ENCODE measurements around the gene HACE1. TPM values are rescaled to one million over a fixed set of nuclear protein-coding genes. Genes with fewer than 3 reads are reported as not detected.
"Not testable (repeated sequence)": the region's sequence is repeated elsewhere in the genome, so short reads cannot be mapped to it uniquely, and the experiment has no call there.

The HACE1 gene
- total RNA-seq, 6 donors from 2014 or later = 6.3 to 25.3 (median 14.7) TPM

DNA sequence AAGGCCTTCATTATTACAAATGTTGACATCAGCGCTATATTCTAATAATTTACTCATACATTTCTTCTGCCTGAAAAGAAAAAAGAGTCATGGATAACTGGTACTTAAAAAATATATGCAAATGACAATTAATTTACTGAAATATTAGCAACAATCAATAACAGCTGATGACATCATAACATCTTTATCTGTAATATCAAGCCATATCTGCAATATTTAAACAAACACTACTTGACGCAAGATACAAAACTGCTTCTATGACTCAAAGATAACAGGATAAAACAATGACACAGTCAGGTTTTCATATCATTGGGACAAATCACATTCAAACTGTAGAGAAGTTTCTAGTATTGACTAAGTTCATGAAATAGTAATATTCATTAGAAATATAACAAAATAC lies 16.5 kb downstream of the HACE1 start:
- H3K27ac ChIP-seq = no peak overlapping the region

DNA sequence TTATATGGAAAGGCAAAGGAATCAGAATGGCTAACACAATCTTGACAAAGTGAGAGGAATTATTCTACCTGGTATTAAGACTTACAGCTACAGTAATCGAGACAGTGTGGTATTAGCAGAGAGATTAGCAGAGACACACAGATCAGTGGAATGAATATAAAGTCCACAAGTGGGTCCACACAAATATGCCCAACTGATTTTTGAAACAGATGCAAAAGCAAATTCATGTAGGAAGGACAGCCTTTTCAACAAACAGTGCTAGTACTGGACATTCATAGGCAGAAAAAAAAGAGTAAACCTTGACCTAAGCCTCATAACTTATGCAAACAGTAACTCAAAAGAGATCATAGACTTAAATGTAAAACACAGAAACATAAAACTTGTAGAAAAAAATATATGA lies 22.6 kb downstream of the HACE1 start:
- Histone ChIP-seq H3K27ac (no peak overlapping the region), H3K4me1 (no peaks in the 10 kb centered on the region), H3K27me3 (no peaks in the 10 kb centered on the region), H3K9me3 (no peaks in the 10 kb centered on the region), H3K4me3 (no peak overlapping the region), H3K36me3 (peaks cover 0 to 23% (median 3%) of the 10 kb centered on the region in 4 donors)
- TF ChIP-seq POLR2AphosphoS5 (IDR thresholded peaks at IDR 0.05) (no peak), EP300 (IDR thresholded peaks at IDR 0.05) (no peak), POLR2A (IDR thresholded peaks at IDR 0.05) (no peak)
- TF ChIP-seq, protein P1, sequence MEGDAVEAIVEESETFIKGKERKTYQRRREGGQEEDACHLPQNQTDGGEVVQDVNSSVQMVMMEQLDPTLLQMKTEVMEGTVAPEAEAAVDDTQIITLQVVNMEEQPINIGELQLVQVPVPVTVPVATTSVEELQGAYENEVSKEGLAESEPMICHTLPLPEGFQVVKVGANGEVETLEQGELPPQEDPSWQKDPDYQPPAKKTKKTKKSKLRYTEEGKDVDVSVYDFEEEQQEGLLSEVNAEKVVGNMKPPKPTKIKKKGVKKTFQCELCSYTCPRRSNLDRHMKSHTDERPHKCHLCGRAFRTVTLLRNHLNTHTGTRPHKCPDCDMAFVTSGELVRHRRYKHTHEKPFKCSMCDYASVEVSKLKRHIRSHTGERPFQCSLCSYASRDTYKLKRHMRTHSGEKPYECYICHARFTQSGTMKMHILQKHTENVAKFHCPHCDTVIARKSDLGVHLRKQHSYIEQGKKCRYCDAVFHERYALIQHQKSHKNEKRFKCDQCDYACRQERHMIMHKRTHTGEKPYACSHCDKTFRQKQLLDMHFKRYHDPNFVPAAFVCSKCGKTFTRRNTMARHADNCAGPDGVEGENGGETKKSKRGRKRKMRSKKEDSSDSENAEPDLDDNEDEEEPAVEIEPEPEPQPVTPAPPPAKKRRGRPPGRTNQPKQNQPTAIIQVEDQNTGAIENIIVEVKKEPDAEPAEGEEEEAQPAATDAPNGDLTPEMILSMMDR (IDR thresholded peaks at IDR 0.05) = no peak
- 93 to 97% methylated on average over 1 of the region's 1 CpG for whole genome bisulfite sequencing, 2 donors
- ATAC-seq (ENCODE audit: low FRiP score in 2 of 2) = no peak
- no peak for DNase-seq

More for the DNA sequence above, 16.5 kb downstream of the HACE1 start:
- Histone ChIP-seq H3K27me3 (no peaks in the 10 kb centered on the region), H3K4me1 (peaks cover 0 to 7% (median 0%) of the 10 kb centered on the region in 4 donors), H3K36me3 (peaks cover 0 to 26% (median 0%) of the 10 kb centered on the region in 4 donors), H3K4me3 (no peak overlapping the region), H3K9me3 (no peaks in the 10 kb centered on the region)
- TF ChIP-seq POLR2A (IDR thresholded peaks at IDR 0.05) = no peak
- no peak for TF ChIP-seq EP300 (IDR thresholded peaks at IDR 0.05)
- TF ChIP-seq, protein P1 (IDR thresholded peaks at IDR 0.05) = no peak
- no peak for TF ChIP-seq POLR2AphosphoS5 (IDR thresholded peaks at IDR 0.05)
- ATAC-seq (ENCODE audit: low FRiP score in 2 of 2) (no peak), DNase-seq (no peak)
- 90 to 91% methylated on average over 2 of the region's 2 CpGs for whole genome bisulfite sequencing, 2 donors

- not testable (repeated sequence) for H3K4me3 ChIP-seq; H3K27me3 ChIP-seq; H3K4me1 ChIP-seq; H3K27ac ChIP-seq; DNase-seq; H3K9me3 ChIP-seq; ATAC-seq (ENCODE audit: low FRiP score in 2 of 2)
- H3K36me3 ChIP-seq = peaks cover 0 to 22% (median 3%) of the 10 kb centered on the region in 4 donors
- WGBS, 2 donors = 90 to 96% methylated on average over 5 of the region's 5 CpGs
Observed at GRCh38 chr6:104836479-104837020, 23.2 kb downstream of the HACE1 start.

- ATAC-seq (ENCODE audit: low FRiP score in 2 of 2) (no peak), DNase-seq (no peak)
- H3K4me1 ChIP-seq = no peaks in the 10 kb centered on the region
- no peak for TF ChIP-seq POLR2A (IDR thresholded peaks at IDR 0.05)
- no peak for TF ChIP-seq EP300 (IDR thresholded peaks at IDR 0.05)
- no peak for TF ChIP-seq POLR2AphosphoS5 (IDR thresholded peaks at IDR 0.05)
- TF ChIP-seq, protein P1 (IDR thresholded peaks at IDR 0.05) = no peak
- H3K27me3 ChIP-seq = no peaks in the 10 kb centered on the region
- H3K36me3 ChIP-seq = peaks cover 0 to 22% (median 3%) of the 10 kb centered on the region in 4 donors
- H3K27ac ChIP-seq = no peak overlapping the region
- no peaks in the 10 kb centered on the region for H3K9me3 ChIP-seq
- H3K4me3 ChIP-seq = no peak overlapping the region
Observed at GRCh38 chr6:104835782-104836181, 23.9 kb downstream of the HACE1 start.

DNA sequence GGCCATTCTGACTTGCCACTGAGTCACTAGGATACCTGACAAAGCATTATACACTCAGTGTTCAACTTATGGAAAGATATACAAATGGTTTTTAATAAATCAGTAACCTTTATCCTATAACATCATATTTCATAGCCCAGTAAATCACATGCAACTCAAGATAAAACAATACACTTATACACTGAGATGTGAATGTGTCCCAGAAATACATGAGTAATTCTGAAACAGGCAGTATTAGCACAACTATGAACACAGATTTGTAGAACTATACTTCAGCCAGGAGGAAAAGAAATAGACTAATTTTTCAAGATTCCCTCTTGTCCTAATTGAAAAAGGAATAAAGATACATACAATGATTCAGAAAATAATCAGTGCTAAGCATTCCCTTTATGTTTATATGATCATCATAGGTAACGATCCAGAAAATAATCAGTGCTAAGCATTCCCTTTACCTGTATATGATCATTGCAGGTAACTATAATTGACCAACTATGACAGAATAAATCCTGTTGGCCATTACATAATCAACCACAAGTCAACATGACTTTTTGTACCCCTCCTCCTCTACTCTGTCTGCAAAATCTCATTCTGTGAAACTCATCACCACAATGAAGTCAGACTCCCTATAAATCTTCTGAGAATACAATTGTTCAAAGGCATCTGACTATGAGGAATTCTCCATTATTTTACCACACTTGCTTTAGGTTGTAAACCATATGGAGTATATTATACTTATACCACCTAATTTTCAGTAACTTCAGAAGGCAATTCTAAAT lies 30.3 kb downstream of the HACE1 start:
- Histone ChIP-seq H3K27me3 (no peaks in the 10 kb centered on the region), H3K9me3 (no peaks in the 10 kb centered on the region), H3K36me3 (peaks cover 0 to 18% (median 3%) of the 10 kb centered on the region in 4 donors), H3K4me1 (no peaks in the 10 kb centered on the region), H3K27ac (no peak overlapping the region), H3K4me3 (no peak overlapping the region)
- TF ChIP-seq, protein P1 (IDR thresholded peaks at IDR 0.05) = no peak
- TF ChIP-seq POLR2AphosphoS5 (IDR thresholded peaks at IDR 0.05) = no peak
- TF ChIP-seq POLR2A (IDR thresholded peaks at IDR 0.05) = no peak
- WGBS, 2 donors = 91 to 97% methylated on average over 1 of the region's 1 CpG
- ATAC-seq (ENCODE audit: low FRiP score in 2 of 2) = no peak
- no peak for DNase-seq
